NCI-H82 treated with DMSO at 0.1 percent for 48 hours (cell line): ENCODE measurements around the gene TXNDC11.

ENCODE experiments used
- DNase-seq: peaks from one replicate; lab custom pipeline; 2025; ENCODE audit not compliant: unreplicated experiment; lab: John Stamatoyannopoulos, UW

TXNDC11 gene

DNA sequence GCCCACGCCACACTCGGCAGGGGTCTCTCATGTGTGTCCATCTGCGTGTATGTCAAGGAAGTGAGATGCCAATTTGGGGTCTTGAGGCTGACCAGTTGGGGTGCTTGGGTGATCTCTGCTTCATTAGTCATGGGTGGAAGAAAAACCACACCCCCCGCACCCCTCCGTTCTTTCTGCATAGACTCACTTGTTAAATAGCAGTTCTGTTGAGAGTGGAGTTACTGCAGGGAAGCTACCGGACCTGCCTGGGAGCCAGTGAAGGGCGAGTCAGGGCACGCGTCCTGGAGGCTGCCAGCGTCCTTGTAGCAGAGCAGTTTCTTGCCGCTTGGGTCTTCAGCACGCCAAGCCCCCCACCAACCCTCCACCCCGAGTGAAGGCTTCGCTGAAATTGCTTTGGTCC, 65.9 kb downstream of the TXNDC11 start:
- DNase-seq: no peak

DNA sequence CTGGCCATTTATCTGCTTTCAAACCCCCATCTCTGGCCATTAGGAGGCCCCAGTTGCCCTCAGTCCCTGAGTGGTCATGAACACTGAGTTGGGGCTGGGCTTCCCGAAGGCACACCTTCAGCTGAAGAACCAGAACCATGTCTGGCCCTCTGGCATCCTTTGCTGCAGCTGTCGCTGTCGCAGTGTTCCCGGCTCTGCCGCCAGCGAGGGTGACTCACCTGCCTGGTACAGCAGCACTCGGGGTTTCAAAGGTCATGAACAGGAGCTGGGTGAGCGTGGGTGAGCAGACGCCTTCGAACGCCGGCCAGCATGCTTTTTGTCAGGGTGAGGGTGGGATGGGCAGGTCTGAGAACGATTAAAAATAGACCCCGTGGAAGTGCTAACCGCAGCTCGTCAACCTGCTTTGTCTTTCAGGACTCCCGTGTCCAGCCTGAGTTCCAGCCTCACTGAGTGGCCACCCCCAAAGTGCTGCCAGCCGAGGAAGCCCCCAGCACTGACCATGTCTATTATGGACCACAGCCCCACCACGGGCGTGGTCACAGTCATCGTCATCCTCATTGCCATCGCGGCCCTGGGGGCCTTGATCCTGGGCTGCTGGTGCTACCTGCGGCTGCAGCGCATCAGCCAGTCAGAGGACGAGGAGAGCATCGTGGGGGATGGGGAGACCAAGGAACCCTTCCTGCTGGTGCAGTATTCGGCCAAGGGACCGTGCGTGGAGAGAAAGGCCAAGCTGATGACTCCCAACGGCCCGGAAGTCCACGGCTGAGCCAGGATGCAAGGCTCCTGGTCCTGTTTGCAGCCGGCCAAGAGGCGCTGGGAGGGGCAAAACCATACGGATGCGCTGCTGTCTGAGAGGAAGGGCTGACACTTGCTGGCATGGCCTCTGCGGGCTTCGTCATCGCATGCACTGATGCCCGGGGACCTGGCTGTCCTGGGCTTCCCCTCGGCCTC, 66.8 kb downstream of the TXNDC11 start:
- DNase-seq: no peak

GRCh38 chr16:11674818-11675560, 67.7 kb downstream of the TXNDC11 start:
- DNase-seq: no peak

DNA sequence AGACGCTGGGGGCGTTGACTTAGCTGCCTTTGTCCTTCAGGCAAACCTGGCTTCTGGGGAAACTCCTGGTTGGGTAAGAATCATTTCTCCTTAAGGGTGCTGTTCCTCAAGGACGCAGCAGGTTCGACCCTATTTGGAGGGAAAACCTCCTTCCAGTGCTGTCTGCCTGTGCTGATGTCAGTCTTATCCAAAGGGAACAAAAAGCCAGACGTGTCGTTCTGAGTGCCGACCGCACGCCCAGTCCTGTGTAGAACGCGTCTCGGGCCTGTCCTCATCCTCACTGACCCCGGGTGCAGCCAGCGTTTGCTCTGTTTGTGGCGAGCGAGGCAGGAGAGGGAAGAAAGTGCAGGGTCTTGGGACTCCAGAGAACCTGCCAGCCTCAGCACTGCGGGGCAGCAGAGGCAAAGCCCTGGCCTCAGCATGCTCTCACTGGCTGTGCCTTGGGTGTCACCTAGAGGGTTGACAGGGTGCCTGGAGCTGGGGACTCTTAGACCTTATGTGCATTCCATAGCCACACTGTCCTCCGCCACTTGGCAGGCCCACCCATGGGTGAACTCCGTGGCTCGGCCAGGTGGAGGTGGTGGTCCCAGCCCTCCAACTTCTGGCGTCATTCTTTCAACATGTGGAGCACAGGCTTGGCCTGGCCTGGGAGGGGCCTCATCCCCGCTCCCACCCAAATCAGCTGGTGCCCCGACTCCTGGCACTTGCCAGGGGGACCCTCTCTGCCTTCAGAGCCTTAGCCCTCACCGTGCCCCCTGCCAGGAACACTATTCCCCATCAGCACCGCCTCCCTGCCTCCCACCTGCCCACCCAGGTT, 68.4 kb downstream of the TXNDC11 start:
- no peak for DNase-seq

- DNase-seq: no peak
Measured at GRCh38 chr16:11673091-11674000, 69.3 kb downstream of the TXNDC11 start.

- no peak for DNase-seq
Measured at GRCh38 chr16:11672206-11673090, 70.2 kb downstream of the TXNDC11 start.

DNA sequence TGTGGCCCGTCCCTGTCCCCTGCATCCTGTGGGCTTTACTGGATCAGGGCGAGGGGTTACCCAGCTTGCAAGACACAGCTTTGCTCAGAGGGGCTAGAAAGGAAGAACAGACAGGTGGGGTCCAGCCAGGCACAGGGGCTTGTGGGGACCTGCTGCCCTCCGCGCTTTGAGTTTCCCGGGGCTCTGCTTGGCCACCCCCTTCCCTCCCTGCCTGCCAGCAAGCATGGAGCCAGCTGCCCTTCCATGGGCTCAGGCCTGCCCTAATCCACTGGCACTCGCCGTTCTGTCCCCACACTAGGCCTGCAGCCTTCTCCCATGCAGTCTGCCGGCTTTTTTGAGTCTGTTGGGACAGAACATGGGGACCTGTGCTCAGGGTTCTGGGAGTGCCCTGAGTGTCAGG, 71.0 kb downstream of the TXNDC11 start:
- DNase-seq: no peak

- DNase-seq: no peak
Measured at GRCh38 chr16:11671271-11671670, 71.4 kb downstream of the TXNDC11 start.

GRCh38 chr16:11670171-11671131, 72.2 kb downstream of the TXNDC11 start:
- no peak for DNase-seq

DNA sequence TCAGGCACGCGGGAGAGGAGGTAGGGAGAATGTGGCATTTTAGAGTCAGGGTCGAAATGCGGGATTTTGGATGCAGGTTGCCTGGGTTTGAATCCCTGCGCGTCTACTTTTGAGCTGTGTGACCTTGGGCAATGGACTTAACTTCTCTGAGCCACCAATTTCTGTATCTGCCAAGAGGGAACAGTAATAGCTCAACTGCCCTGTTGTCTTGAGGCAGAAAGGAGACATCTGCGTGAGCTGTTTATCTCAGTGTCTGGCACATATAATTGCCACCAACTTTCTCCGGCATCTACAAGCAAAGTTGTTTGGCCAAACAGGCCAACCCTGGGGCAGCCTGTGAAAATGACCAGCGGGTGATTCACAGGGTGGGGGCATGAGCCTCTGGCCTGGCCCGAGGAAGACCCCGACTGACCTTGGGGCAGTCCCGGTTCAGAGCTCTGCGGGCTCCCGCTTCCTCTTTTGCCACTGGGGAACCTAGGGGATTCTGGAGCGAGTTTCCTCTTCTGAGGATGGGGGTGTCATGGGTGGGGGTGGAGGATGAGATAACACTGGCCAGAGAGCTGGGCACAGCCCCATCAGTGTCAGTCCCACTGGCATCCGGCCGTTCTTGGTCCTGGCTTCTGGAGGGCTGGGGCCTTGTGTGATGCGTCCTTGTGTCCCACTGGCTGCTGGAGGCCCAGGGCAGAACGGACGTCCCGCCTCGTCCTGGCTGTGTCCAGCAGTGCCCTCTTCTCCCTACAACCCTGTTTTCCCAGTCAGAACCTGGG, 73.1 kb downstream of the TXNDC11 start:
- no peak for DNase-seq

GRCh38 chr16:11668623-11669379, 73.9 kb downstream of the TXNDC11 start:
- no peak for DNase-seq

DNA sequence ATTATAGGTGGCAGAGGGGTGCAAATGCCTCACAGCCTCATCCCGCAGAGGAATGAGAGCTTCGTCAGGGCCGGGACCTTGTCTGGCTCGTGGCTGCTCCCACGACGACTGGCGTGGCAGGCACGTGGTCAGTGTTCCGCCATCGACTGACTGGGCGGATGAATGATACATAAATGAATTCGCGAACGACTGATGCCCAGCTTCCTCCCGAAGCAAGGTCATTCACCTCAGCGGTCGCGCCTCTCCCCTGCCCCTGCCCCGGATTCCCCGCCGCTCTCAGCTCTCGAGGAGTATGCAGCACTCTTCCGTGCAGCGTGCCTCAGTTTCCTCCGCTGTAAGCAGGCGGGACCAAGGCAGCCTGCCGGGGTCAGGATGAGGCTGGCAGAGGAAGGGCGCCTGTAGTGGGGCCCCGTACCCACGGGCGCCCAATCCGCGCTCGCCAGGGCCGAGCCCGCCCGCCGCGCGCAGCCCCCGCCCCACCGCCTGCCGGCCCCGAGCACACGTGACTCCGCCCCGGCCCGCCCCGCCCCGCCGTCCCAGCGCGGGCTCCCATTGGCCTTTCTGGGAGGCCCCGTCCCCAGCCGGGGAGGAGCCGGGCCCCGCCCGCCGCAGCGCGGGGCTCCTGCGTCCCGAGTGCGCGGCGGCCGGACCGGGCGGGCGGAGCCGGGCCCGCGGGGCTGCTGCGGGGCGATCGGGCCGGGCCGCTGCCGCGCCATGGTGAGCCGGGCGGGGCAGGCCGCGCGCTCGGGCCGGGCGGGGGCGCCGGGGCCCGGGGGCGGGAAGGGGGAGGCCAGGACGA, 74.6 kb downstream of the TXNDC11 start, which contains the start of gene SNN:
TSS of gene SNN (plus strand) at position 632 of the 799 bp plus-strand sequence. CDS start 7,605 bp downstream, outside the sequence.
- peak; percentile 39 for DNase-seq

DNA sequence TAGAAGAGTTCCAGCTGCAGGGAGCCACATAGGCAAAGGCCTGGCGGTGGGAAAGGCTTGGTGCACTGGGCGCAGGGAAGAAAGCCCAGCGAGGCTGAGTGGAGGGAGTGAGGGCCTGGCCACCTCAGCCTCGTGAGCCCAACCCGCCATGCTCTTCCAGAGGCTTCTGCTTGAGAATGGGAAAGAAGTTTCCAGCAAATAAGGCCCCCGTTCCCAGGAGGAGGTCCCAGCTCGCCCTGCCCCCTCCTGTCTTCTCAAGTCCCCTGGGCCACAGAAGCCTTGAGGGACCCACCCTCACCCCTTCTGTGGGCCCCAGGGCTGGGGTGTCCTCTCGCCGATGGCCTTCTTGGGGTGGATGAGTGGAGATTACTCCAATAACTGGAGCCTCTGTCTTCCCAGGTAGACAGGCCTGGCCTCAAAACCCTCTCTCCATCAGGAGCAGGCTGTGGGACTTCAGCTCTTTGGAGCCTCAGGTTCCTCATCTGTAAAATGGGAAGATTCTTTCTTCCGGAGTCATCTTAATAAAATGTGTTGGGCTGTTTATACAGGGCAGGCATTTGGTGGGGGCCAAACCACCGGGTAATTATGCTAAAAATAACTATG, 75.3 kb downstream of the TXNDC11 start:
- no peak for DNase-seq

GRCh38 chr16:11666103-11667055, 76.3 kb downstream of the TXNDC11 start:
- no peak for DNase-seq
